HCT116 (cell line): ENCODE results near the gene CLRN1. TPM values are rescaled to one million over a fixed set of nuclear protein-coding genes. Genes with fewer than 3 reads are reported as not detected.

Experiments
- ATAC-seq: fragments of 200-7000 bp; cut with Tn5 transposase; 2 replicates; pipeline ENCODE4 v1.9.1; 2020; ENCODE audit warnings: mild to moderate bottlenecking, moderate library complexity
- BruUV-seq: library from RNA; stranded (reverse); fragments of 400-500 nt; replicated peaks from 2 replicates; lab custom pipeline; 2021; lab: Mats Ljungman, UMichigan
- CTCF ChIA-PET: fragments of 300-600 bp; sonication (Branson Sonifier 250); formaldehyde crosslinking; loops from one replicate; lab custom pipeline; 2021; ENCODE audit warnings: antibody characterized with exemption; lab: Charles Lee
- POLR2A ChIA-PET: fragments of 300-600, 350-600 bp; sonication (Branson Sonifier 250); formaldehyde crosslinking; loops from one replicate; lab custom pipeline; 2021; ENCODE audit warnings: antibody characterized with exemption; lab: Charles Lee
- RAD21 ChIA-PET, 2 experiments: fragments of 300-600 bp; sonication (Branson Sonifier 250); formaldehyde crosslinking; loops; one replicate each; lab custom pipeline; 2023; ENCODE audit warnings: low total read pairs in 2 of 2; ENCODE audit not compliant: uncharacterized antibody in 2 of 2, unreplicated experiment in 2 of 2, low non-redundant PET in 1 of 2; lab: Charles Lee
- DNase-seq: peaks from one replicate; pipeline ENCODE4 v3.0.0-alpha.2; 2010; ENCODE audit warnings: low read depth, low spot score
- H2AFZ ChIP-seq: fragments of 200-600 bp; shearing (Covaris generic), sonication (generic); 2 replicates; pipeline ENCODE4 v1.6.1; 2017; ENCODE audit warnings: low read depth, mixed run types, mixed read lengths, antibody characterized with exemption, low read length; ENCODE audit not compliant: poor library complexity, severe bottlenecking
- H3K27ac ChIP-seq: 2 replicates; pipeline ENCODE4 v1.5.1; 2012; ENCODE audit warnings: low read depth, low read length
- H3K27me3 ChIP-seq: fragments of 200-600 bp; sonication (generic); 2 replicates; pipeline ENCODE4 v1.6.1; 2016; ENCODE audit warnings: mixed run types, low read length, mixed read lengths; ENCODE audit not compliant: insufficient read depth
- H3K36me3 ChIP-seq, 2 experiments: fragments of 200-500 bp in 1 of 2; fragments of 200-600 bp in 1 of 2; sonication (Bioruptor generic) in 1 of 2; sonication (generic) in 1 of 2; 2 replicates each; pipeline versions ENCODE4 v1.5.1 to v1.6.1; 2014 to 2016; ENCODE audit warnings: low read length in 2 of 2, inconsistent platforms in 1 of 2, mixed read lengths in 1 of 2, mixed run types in 1 of 2; ENCODE audit not compliant: insufficient read depth in 2 of 2, control insufficient read depth in 1 of 2
- H3K4me1 ChIP-seq, 2 experiments: fragments of 200-600 bp in 1 of 2; sonication (generic) in 1 of 2; 2 replicates each; pipeline versions ENCODE4 v1.5.1 to v1.6.1; 2012 to 2017; ENCODE audit warnings: low read length in 2 of 2, inconsistent platforms in 1 of 2, mild to moderate bottlenecking in 1 of 2, mixed read lengths in 1 of 2, mixed run types in 1 of 2, moderate library complexity in 1 of 2; ENCODE audit not compliant: insufficient read depth in 2 of 2, control insufficient read depth in 1 of 2
- H3K4me2 ChIP-seq: fragments of 200-600 bp; sonication (generic); 2 replicates; pipeline ENCODE4 v1.6.1; 2017; ENCODE audit warnings: mixed run types, low read length, mixed read lengths
- H3K4me3 ChIP-seq, 2 experiments: fragments of 200-600 bp in 1 of 2; sonication (generic) in 1 of 2; replicated peaks in 1 of 2; 2 replicates each; pipeline ENCODE4 v1.5.1; 2011 to 2016; ENCODE audit warnings: low read length in 2 of 2, control low read depth in 1 of 2, low read depth in 1 of 2, mild to moderate bottlenecking in 1 of 2, mixed read lengths in 1 of 2, mixed run types in 1 of 2
- H3K79me2 ChIP-seq: fragments of 200-600 bp; sonication (generic); 2 replicates; pipeline ENCODE4 v1.6.1; 2017; ENCODE audit warnings: mild to moderate bottlenecking, mixed run types, low read length, moderate library complexity, mixed read lengths; ENCODE audit not compliant: insufficient read depth
- H3K9ac ChIP-seq: fragments of 200-600 bp; sonication (generic); 2 replicates; pipeline ENCODE4 v1.6.1; 2016; ENCODE audit warnings: low read length, mixed read lengths
- H3K9me2 ChIP-seq: fragments of 200-600 bp; sonication (generic), shearing (Covaris generic); 2 replicates; pipeline ENCODE4 v1.6.1; 2017; ENCODE audit warnings: mixed run types, mild to moderate bottlenecking, moderate library complexity; ENCODE audit not compliant: insufficient read depth
- H3K9me3 ChIP-seq, 2 experiments: fragments of 200-500 bp in 1 of 2; fragments of 200-600 bp in 1 of 2; sonication (Bioruptor generic) in 1 of 2; sonication (generic) in 1 of 2; 2 replicates each; pipeline ENCODE4 v1.6.1; 2014 to 2017; ENCODE audit warnings: low read length in 2 of 2, mixed read lengths in 2 of 2, inconsistent platforms in 1 of 2, low read depth in 1 of 2, mild to moderate bottlenecking in 1 of 2, mixed run types in 1 of 2, moderate library complexity in 1 of 2; ENCODE audit not compliant: control insufficient read depth in 1 of 2, insufficient read depth in 1 of 2
- H4K20me1 ChIP-seq: fragments of 200-600 bp; sonication (generic), shearing (Covaris generic); 2 replicates; pipeline ENCODE4 v1.6.1; 2017; ENCODE audit warnings: mixed run types, mild to moderate bottlenecking, moderate library complexity; ENCODE audit not compliant: insufficient read depth
- ATF3 ChIP-seq: IDR thresholded peaks from 2 replicates; pipeline ENCODE4 v1.6.1; 2012
- CBX3 ChIP-seq: IDR thresholded peaks from 2 replicates; pipeline ENCODE4 v1.6.1; 2012; ENCODE audit warnings: low read depth
- CEBPB ChIP-seq: IDR thresholded peaks from 2 replicates; pipeline ENCODE4 v1.6.1; 2012; ENCODE audit warnings: low read depth
- ELF1 ChIP-seq: IDR thresholded peaks from 2 replicates; pipeline ENCODE4 v1.6.1; 2012; ENCODE audit warnings: low read depth, borderline replicate concordance
- JUND ChIP-seq: IDR thresholded peaks from 2 replicates; pipeline ENCODE4 v1.6.1; 2012
- POLR2A ChIP-seq: IDR thresholded peaks from 2 replicates; pipeline ENCODE4 v1.7.0; 2011; ENCODE audit warnings: borderline replicate concordance; ENCODE audit not compliant: insufficient read depth, insufficient read length; ENCODE audit errors: extremely low read depth
- RAD21 ChIP-seq: IDR thresholded peaks from 2 replicates; pipeline ENCODE4 v1.6.1; 2012; ENCODE audit warnings: low read depth, mild to moderate bottlenecking
- SIN3A ChIP-seq: IDR thresholded peaks from 2 replicates; pipeline ENCODE4 v1.6.1; 2012; ENCODE audit warnings: low read depth
- SP1 ChIP-seq: IDR thresholded peaks from 2 replicates; pipeline ENCODE4 v1.6.1; 2012; ENCODE audit warnings: low read depth
- intact Hi-C: fragments of 100-400 bp; cut with micrococcal nuclease; formaldehyde crosslinking; loops from 2 replicates; pipeline ENCODE4 v1.10.0; 2022
- total RNA-seq: library from RNA; stranded (reverse); gene quantifications from one replicate; pipeline ENCODE4 v1.2.1, GENCODE V29; 2021; ENCODE audit not compliant: unreplicated experiment
- TF ChIP-seq, protein P1 (sequence below): IDR thresholded peaks from 2 replicates; pipeline ENCODE4 v1.6.1; 2012; ENCODE audit warnings: low read depth

CLRN1 gene
- total RNA-seq, 1 experiment from 2014 or later = not detected

DNA sequence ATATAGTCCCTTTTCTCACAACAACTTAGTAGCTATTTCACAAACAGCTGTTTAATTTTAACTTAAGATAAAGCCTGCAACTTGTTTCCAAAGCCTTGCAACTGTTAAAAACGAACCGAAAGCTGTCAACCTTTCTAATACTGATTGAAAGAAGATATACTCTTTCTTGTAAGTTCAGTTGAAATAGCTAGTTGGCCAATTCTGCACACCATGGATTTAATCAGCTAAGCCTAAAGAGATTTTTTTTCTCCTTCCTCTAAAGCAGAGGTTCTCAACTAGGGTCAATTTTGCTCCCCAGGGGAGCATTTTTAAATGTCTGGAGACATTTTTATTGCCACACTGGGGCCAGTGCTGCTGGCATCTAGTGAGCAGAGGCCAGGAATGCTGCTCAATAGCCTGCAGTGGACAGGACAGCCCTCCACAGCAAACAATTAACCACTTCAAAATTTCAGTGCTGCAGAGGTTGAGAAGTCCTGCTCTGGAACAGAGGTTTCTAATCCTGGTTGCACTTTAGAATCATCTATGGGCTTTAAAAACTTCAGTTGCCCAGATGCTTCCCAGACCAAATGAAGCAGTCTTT, 93.4 kb downstream of the CLRN1 start:
- BruUV-seq = no TSS peak
- no peak overlapping the region for H3K27ac ChIP-seq
- no peak overlapping the region for H3K4me2 ChIP-seq
- ATAC-seq = no peak
- intact Hi-C loops = no loop called here
- H3K27me3 ChIP-seq = peaks cover 6% of the 10 kb centered on the region; the same call in 1 of the 2 replicates
- DNase-seq = no peak
- POLR2A ChIA-PET = no interaction called here
- H3K4me3 ChIP-seq = no peak overlapping the region
- RAD21 ChIA-PET = no interaction called here
- TF ChIP-seq POLR2A = no peak
- no peak for TF ChIP-seq RAD21
- no peak for TF ChIP-seq ELF1
- no peak for TF ChIP-seq SIN3A
- TF ChIP-seq CBX3 = no peak
- TF ChIP-seq, protein P1, sequence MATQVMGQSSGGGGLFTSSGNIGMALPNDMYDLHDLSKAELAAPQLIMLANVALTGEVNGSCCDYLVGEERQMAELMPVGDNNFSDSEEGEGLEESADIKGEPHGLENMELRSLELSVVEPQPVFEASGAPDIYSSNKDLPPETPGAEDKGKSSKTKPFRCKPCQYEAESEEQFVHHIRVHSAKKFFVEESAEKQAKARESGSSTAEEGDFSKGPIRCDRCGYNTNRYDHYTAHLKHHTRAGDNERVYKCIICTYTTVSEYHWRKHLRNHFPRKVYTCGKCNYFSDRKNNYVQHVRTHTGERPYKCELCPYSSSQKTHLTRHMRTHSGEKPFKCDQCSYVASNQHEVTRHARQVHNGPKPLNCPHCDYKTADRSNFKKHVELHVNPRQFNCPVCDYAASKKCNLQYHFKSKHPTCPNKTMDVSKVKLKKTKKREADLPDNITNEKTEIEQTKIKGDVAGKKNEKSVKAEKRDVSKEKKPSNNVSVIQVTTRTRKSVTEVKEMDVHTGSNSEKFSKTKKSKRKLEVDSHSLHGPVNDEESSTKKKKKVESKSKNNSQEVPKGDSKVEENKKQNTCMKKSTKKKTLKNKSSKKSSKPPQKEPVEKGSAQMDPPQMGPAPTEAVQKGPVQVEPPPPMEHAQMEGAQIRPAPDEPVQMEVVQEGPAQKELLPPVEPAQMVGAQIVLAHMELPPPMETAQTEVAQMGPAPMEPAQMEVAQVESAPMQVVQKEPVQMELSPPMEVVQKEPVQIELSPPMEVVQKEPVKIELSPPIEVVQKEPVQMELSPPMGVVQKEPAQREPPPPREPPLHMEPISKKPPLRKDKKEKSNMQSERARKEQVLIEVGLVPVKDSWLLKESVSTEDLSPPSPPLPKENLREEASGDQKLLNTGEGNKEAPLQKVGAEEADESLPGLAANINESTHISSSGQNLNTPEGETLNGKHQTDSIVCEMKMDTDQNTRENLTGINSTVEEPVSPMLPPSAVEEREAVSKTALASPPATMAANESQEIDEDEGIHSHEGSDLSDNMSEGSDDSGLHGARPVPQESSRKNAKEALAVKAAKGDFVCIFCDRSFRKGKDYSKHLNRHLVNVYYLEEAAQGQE = no peak
- TF ChIP-seq JUND = no peak
- no peak for TF ChIP-seq SP1
- TF ChIP-seq ATF3 = no peak
- no peak for TF ChIP-seq CEBPB
- no peaks in the 10 kb centered on the region for H3K36me3 ChIP-seq
- H3K9me2 ChIP-seq = no peaks in the 10 kb centered on the region
- CTCF ChIA-PET = no interaction called here
- H4K20me1 ChIP-seq = no peaks in the 10 kb centered on the region
- no peak overlapping the region for H2AFZ ChIP-seq
- no peaks in the 10 kb centered on the region for H3K79me2 ChIP-seq
- H3K9ac ChIP-seq = no peak overlapping the region
- no peaks in the 10 kb centered on the region for H3K4me1 ChIP-seq
- no peaks in the 10 kb centered on the region for H3K9me3 ChIP-seq
